GM12874 (cell line): Measurements from ENCODE around the gene TMEM139.

Experiments
- CTCF ChIP-seq: IDR thresholded peaks from 2 replicates; pipeline ENCODE4 v1.5.1; 2011; ENCODE audit warnings: low read depth, mild to moderate bottlenecking, control low read depth, low read length, moderate library complexity; ENCODE audit not compliant: insufficient read depth

Gene TMEM139

DNA sequence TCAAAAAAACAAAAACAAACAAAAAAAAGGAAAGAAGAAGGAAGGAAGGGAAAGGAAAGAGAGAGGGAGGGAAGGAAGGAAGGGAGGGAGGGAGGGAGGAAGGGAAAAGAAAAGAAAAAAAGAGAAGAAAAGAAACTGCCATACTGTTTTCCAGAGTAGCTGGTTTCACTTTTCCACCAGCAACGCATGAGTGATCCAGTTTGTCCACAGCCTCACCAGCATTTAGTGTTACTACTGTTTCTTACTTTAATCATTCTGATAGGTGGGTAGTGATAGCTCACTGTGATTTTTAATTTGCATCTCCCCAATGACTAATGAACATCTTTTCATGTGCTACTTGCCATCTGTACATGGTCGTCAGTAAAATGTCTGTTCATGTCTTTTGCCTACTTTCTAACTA lies 11.9 kb upstream of the TMEM139 start:
- no peak for TF ChIP-seq CTCF

DNA sequence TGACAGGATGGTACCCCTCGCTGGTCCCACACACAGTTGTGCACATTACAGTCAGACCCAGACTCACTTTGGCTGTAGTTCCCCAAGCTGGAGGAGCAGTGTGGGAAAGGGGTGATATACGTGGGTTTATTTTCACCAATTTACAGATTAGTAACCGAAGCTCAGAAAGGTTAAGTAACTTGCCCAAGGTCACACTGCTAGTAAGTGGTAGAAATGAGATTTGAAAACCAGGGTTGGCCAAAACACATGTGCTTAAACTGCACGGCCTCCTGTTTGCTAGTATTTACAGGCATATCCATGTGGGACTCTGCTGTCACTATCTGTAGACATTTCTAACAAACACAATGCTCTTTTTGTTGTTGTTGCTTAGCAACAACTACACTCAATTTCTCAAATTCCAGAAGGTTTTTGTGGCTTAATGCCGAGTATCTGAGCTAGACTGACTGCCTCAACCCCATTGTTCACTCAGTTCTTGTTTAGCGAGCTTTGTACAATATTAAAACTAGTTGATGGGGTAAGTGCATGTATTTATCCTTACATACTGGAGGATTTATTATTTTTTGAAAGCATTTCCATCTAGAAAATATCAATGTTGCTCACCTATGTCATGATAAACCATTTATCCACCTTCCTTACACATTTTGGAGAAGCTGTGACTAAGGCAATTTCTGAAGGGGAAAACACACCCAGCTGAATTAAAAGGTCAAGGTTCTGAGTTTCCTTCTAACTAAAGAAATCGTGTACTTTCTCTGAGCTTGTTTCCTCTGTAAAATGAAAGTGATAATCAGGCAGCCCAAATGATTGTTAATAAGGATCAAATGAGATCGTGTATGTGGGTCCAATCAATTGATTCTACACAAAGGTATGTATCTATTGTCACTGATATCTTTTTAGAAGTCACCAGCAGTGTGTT lies 5.3 kb upstream of the TMEM139 start:
- TF ChIP-seq CTCF = no peak

DNA sequence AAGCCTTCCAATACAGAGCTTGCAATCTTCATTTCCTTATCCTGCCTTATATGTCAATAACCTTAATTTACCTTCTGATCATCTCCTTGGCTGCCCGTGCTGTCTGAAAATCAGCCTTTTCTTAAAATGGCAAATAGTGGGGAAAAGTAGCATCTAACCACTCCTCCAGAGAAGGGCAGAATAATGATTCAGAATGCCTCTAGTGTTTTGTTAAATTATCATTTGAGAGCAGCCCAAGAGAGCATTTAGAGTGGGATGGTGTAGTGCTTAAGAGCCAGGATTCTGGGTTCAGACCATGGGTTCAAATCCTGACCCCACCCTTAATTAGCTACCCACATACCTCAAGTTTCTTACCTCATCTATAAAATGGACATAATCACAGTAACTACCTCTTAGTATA lies 4.6 kb upstream of the TMEM139 start:
- TF ChIP-seq CTCF = no peak

GRCh38 chr7:143280566-143280965 lies 4.2 kb upstream of the TMEM139 start:
- no peak for TF ChIP-seq CTCF

GRCh38 chr7:143281529-143281928 lies 3.2 kb upstream of the TMEM139 start:
- TF ChIP-seq CTCF = no peak

DNA sequence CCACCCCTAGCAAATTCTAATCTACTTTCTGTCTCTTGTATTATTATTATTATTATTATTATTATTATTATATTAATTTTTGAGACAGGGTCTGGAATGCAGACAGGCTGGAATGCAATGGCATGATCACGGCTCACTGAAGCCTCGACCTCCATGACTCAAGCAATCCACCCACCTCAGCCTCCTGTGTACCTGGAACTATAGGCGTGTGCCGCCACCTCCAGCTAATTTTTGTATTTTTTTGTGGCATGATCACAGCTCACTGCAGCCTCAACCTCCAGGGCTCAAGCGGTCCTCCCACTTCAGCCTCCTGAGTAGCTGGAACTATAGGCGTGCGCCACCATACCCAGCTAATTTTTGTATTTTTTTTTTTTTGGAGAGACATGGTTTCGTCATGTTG lies 2.6 kb upstream of the TMEM139 start:
- TF ChIP-seq CTCF = no peak

- no peak for TF ChIP-seq CTCF
These were observed 1.4 kb upstream of the TMEM139 start for GRCh38 chr7:143283381-143283780.
